ENCODE results near the gene EDEM3.

EDEM3 gene

DNA sequence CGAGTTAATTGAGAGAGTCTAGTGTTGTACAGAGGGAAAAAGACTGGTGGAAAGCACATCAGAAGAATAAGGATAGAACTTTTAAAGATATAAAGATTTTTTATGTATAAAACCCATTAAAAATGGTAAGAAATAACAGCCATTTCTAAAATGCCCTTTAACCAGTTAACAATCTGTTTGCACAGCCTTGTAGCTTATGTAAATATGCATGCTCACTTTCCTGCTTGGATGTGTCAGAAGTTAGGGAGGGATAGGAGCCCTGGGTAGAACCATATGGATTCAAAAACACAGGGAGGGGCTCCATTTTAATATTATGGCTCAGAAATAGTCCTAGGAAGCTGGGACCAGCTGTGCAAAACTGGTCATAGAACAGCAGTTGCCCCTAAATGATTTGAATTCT, 4.5 kb upstream of the EDEM3 start:
- ATAC-seq (ENCODE audit: low read depth) (no peak), DNase-seq (ENCODE audit: low spot score in 2 of 2) (no peak)
- H3K4me3 Mint-ChIP-seq = no peak overlapping the region
- H3K4me1 Mint-ChIP-seq = peaks cover 11% of the 10 kb centered on the region
- H3K36me3 Mint-ChIP-seq = no peaks in the 10 kb centered on the region
- H3K9me3 Mint-ChIP-seq = no peaks in the 10 kb centered on the region
- no peak overlapping the region for H3K27ac Mint-ChIP-seq
- H3K27me3 Mint-ChIP-seq = peaks cover 6% of the 10 kb centered on the region

DNA sequence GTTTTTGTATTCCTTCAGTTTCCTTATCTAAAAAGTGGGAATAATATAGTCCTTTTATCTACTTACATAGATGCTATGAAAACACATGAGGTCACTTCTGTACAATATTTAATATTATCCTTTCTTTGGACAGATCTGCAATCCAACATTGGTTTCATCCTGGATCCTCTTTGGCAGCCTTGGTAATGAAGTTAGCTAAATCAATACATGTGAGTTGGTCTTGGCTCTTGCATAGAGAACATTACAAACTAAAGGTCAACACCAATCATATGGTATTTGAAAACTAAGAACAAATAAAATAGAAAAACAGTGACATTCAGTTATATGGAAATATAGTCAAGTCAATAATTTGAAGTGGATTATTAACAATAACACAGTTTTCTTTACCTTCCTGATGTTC, 3.2 kb upstream of the EDEM3 start:
- H3K36me3 Mint-ChIP-seq = no peaks in the 10 kb centered on the region
- peaks cover 20% of the 10 kb centered on the region for H3K4me1 Mint-ChIP-seq
- H3K4me3 Mint-ChIP-seq = no peak overlapping the region
- no peaks in the 10 kb centered on the region for H3K9me3 Mint-ChIP-seq
- H3K27ac Mint-ChIP-seq = no peak overlapping the region
- ATAC-seq (ENCODE audit: low read depth) (no peak), DNase-seq (ENCODE audit: low spot score in 2 of 2) (no peak)
- peaks cover 6% of the 10 kb centered on the region for H3K27me3 Mint-ChIP-seq

DNA sequence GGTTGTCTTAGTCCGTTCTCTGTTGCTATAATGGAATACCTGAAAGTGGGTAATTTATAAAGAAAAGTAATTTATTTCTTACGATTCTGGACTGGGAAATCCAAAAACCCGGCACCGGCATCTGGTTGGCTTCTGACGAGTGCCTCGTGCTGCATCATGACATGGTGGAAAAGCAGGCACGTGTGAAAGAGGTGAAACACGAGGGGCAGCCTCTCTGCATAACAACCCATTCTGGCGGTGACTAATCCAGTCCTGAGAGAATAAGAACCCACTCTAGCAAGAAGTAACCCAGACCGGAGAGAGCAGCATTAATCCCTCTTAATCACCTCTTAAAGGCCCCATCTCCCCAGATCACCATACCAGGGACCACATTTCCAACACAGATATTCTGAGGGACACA, 2.7 kb upstream of the EDEM3 start:
- no peak overlapping the region for H3K4me3 Mint-ChIP-seq
- no peaks in the 10 kb centered on the region for H3K9me3 Mint-ChIP-seq
- peaks cover 20% of the 10 kb centered on the region for H3K4me1 Mint-ChIP-seq
- no peak overlapping the region for H3K27ac Mint-ChIP-seq
- no peaks in the 10 kb centered on the region for H3K36me3 Mint-ChIP-seq
- peaks cover 6% of the 10 kb centered on the region for H3K27me3 Mint-ChIP-seq
- DNase-seq (ENCODE audit: low spot score in 2 of 2) (no peak), ATAC-seq (ENCODE audit: low read depth) (no peak)

DNA sequence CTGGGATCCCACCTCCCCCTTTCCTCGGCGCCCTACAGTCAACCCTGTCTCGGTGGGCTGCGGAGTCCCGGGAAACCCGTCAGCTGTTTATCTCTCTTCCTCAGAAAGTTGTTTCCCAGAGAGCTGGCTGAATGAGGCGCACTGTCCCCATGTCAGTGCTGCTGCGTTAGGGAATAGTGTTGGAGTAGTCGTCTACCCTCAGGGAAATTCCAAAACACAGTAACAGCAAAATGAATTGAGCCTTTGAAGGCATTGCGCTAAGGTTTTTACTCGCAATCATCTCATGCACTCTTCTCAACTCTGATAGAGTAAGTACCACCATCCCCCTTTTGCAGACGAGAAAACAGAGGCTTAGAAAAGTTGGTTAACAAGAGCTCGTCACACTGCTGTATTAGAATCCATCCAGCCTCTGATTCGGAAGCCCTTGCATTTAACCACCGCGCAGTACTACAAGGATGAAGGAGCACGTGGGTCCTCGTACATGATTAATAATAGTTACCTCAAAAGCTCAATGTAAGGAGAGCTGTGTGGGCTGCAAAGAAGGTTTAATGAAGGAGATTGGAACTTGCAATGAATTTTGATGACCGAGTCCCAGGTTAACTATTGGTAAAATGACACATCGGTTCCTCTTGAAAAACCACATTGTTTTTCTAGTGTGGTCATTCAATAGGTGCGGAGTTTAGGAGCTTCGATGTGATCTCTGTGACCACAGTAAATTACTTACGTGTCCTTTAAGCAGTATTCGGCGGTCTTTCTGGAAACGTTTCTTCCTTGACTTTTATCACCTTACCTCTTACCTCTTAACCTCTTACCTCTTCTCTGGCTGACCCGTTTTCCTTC, 788 bp upstream of the EDEM3 start:
- Mint-ChIP-seq H3K9me3 (no peaks in the 10 kb centered on the region), H3K27ac (peak overlapping the region; percentile 90), H3K27me3 (peaks cover 6% of the 10 kb centered on the region), H3K4me3 (peak overlapping the region; percentile 95), H3K4me1 (peaks cover 20% of the 10 kb centered on the region), H3K36me3 (no peaks in the 10 kb centered on the region)
- no peak for ATAC-seq (ENCODE audit: low read depth)
- DNase-seq (ENCODE audit: low spot score in 2 of 2) = no peak

DNA sequence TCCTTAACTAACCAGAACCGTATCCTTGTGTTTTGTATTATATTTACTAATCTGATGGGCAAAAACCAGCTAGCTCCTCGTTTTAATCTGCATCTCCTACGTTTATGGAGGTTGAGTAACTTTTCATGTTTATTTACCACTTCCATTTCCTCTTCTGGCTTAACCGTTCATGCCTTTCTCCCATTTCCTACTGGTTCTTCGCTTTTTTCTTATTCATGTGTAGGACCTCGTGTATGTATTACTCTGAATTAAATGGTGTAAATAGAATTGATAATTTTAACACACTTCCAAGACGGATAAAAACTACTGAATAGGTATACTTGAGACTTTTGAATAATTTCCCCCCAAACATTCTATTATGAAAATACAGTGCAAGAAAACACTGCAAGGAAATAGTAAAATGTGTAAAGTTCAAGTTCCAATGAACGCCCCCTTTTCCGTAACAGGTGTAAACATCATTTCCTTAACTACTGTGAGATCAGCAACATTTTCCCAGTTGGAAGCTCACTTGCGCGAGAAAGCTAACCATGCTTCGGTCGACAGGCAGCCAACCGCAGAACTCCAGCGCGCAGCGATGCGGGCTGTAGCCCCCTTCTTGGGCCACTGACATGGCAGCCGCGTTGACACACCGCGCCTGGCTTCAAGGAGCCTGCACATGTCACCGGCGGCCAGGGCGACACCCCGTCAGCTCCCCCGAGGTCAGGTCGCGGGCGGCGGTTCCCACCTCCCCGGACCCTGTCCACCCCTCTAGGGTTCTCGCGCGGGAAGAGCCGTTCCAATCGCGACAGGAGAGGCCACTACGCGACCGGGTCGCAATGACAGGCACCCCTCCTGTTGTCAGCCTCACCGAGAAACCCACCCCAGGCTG, 816 bp downstream of the EDEM3 start:
- ATAC-seq (ENCODE audit: low read depth) (no peak), DNase-seq (ENCODE audit: low spot score in 2 of 2) (no peak)
- no peaks in the 10 kb centered on the region for H3K9me3 Mint-ChIP-seq
- peaks cover 3% of the 10 kb centered on the region for H3K27me3 Mint-ChIP-seq
- H3K27ac Mint-ChIP-seq = peak overlapping the region; percentile 90
- peak overlapping the region; percentile 95 for H3K4me3 Mint-ChIP-seq
- no peaks in the 10 kb centered on the region for H3K36me3 Mint-ChIP-seq
- H3K4me1 Mint-ChIP-seq = peaks cover 20% of the 10 kb centered on the region

DNA sequence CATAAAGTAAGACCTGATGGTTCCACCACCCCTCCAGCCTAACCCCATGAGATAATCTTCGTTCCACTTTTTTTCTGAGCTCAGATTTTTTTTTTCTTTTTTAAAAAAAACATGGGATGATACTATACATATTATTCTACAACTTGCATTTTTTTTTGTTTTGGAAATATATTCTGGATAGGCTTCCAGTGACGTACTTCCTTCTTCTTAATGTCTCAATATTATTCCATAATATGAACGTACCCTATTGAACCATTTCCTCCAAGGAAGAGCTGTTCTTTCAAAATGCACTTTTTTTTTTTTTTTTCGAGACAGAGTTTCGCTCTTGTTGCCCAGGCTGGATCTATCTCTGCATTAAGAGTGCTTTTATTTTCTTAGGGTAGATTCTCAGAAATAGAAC, 1.5 kb downstream of the EDEM3 start:
- Mint-ChIP-seq H3K36me3 (no peaks in the 10 kb centered on the region), H3K9me3 (no peaks in the 10 kb centered on the region), H3K27ac (no peak overlapping the region), H3K27me3 (peaks cover 3% of the 10 kb centered on the region), H3K4me3 (peak overlapping the region; percentile 95), H3K4me1 (peaks cover 20% of the 10 kb centered on the region)
- DNase-seq (ENCODE audit: low spot score in 2 of 2) (no peak), ATAC-seq (ENCODE audit: low read depth) (no peak)

DNA sequence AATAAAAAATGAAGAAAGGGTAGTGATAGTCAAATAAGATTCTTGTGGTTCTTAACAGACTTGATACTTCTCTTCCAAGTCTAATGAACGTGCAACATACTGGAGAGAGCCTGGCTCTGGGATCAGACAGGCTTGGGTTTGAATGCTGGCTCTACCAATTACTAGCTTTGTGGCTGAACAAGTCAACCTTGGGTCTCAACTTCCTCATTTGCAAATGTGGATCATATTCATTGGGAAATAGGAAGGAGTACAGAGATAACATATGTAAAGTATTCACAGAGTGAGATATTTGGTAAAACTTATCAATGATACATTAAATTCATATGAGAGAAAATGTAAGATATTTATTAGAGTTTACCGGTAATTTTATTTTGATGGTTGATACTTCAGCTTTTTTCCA, 2.0 kb downstream of the EDEM3 start:
- peaks cover 3% of the 10 kb centered on the region for H3K27me3 Mint-ChIP-seq
- H3K4me1 Mint-ChIP-seq = peaks cover 20% of the 10 kb centered on the region
- no peaks in the 10 kb centered on the region for H3K36me3 Mint-ChIP-seq
- ATAC-seq (ENCODE audit: low read depth) (no peak), DNase-seq (ENCODE audit: low spot score in 2 of 2) (no peak)
- no peaks in the 10 kb centered on the region for H3K9me3 Mint-ChIP-seq
- no peak overlapping the region for H3K4me3 Mint-ChIP-seq
- no peak overlapping the region for H3K27ac Mint-ChIP-seq

DNA sequence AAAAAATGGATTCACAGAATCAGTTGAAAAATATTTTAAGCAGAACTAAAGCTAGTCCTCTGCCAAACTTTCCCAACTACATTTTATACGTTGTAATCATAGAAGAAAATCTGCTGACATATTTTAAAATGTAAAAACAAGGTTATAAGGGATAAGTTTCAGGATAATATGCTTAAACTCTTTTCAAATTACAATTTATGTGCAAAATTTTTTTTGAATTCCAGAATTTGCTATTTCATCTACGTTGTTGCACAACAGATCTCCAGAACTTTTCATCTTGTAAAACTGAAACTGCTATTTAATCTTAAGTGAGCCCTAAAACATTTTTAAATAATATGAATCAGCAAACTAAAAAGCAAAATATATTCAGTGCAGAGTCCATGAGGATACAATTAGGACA, 5.9 kb downstream of the EDEM3 start:
- H3K27me3 Mint-ChIP-seq = no peaks in the 10 kb centered on the region
- peaks cover 2% of the 10 kb centered on the region for H3K36me3 Mint-ChIP-seq
- peaks cover 8% of the 10 kb centered on the region for H3K4me1 Mint-ChIP-seq
- DNase-seq (ENCODE audit: low spot score in 2 of 2) = no peak
- no peak for ATAC-seq (ENCODE audit: low read depth)
- H3K9me3 Mint-ChIP-seq = no peaks in the 10 kb centered on the region
- no peak overlapping the region for H3K27ac Mint-ChIP-seq
- H3K4me3 Mint-ChIP-seq = no peak overlapping the region

DNA sequence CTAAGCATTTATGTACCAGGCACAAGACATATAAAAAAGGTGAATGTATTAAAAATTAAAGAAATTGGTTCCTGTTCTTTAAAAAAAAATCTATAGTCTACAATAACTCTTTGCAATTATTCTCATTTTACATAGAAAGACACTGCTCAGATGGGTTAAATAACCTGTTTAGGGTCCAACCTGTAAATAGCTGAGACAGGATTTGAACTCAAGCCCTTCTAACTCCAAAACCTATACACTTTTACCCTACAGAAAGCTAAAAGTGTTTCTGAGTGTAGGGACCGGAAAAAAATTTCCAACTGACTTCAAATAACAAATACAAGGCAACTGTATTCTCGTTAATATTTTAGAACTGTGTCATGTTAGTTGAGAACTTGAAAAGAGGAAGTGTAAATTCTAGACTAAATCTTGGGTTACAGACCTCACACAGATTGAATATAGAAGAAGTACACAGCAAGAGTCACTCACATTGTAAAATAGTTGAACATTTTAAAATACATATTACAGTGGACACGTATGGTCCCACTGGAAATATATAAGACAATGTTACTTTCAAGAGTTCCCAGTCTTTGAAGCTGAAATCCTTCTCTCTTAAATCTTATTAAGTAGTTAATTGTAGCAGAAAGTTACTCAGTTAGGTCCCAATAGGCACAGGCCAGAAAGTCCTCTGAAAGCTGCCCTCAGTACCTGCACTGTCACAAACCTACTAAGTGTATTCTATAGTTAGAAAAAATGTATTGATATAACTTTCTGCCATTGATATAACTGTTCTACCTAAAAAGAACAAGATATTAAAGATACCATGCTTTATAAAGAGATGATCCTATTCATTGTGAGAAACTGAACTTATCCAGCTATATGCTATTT, 7.3 kb downstream of the EDEM3 start:
- ATAC-seq (ENCODE audit: low read depth) (peak; percentile 84), DNase-seq (ENCODE audit: low spot score in 2 of 2) (no peak)
- no peaks in the 10 kb centered on the region for H3K9me3 Mint-ChIP-seq
- peaks cover 2% of the 10 kb centered on the region for H3K36me3 Mint-ChIP-seq
- H3K27me3 Mint-ChIP-seq = no peaks in the 10 kb centered on the region
- peak overlapping the region; percentile 35 for H3K27ac Mint-ChIP-seq
- H3K4me3 Mint-ChIP-seq = no peak overlapping the region
- peaks cover 2% of the 10 kb centered on the region for H3K4me1 Mint-ChIP-seq

DNA sequence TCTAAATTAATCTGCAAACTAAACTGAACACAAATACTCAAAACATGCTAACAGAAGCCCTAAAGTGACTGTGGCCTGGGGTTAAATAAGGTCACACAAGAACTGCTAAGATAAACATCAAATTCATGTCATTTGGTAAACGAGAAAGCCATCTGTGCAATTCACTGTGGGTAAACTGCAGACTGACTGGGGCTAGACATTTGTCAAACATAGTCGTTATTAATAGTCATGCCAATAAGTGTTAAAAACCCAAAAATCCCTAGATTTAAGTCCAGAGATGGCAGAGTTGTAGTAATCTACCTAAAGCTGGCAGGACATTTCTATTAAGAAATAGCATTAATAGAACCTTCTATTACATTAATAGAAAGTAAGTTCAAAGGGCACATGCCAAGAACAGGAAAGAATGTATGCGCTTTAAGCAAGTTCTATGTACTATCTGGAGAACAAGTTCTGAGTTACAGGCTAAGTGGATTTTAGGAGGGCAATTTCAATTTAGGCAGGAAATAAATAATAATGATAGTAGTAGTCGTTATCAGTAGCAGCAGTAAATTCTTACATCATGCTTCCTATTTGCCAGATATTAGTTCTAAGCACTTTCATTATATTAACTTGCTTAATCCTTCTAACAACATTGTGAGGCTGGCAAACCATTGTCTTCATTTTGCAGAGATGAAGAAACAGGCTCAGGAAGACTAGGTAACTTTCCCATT, 8.6 kb downstream of the EDEM3 start:
- no peaks in the 10 kb centered on the region for H3K27me3 Mint-ChIP-seq
- no peak overlapping the region for H3K27ac Mint-ChIP-seq
- H3K36me3 Mint-ChIP-seq = peaks cover 5% of the 10 kb centered on the region
- peaks cover 5% of the 10 kb centered on the region for H3K4me1 Mint-ChIP-seq
- no peak overlapping the region for H3K4me3 Mint-ChIP-seq
- DNase-seq (ENCODE audit: low spot score in 2 of 2) (no peak), ATAC-seq (ENCODE audit: low read depth) (no peak)
- no peaks in the 10 kb centered on the region for H3K9me3 Mint-ChIP-seq

DNA sequence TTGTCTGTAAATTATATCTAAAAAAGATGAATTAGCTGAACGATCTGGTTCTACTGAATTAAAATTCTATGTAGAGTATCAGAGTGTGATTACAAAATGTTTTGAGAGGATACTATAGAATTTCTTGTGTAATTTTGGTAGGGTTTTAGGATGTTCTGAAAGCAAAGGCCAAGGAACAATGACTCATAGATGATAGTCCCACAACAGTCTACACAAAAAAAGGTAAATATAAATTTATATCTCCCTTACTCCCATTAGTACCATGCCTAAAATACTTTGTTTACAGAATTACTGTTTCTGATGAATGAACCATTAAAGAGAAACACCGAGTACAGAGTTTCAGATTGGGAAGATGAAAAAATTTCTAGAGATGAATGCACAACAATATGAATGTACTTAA, 9.5 kb downstream of the EDEM3 start:
- ATAC-seq (ENCODE audit: low read depth) (no peak), DNase-seq (ENCODE audit: low spot score in 2 of 2) (no peak)
- H3K36me3 Mint-ChIP-seq = peaks cover 5% of the 10 kb centered on the region
- H3K27me3 Mint-ChIP-seq = no peaks in the 10 kb centered on the region
- no peak overlapping the region for H3K27ac Mint-ChIP-seq
- peaks cover 5% of the 10 kb centered on the region for H3K4me1 Mint-ChIP-seq
- H3K9me3 Mint-ChIP-seq = no peaks in the 10 kb centered on the region
- no peak overlapping the region for H3K4me3 Mint-ChIP-seq

DNA sequence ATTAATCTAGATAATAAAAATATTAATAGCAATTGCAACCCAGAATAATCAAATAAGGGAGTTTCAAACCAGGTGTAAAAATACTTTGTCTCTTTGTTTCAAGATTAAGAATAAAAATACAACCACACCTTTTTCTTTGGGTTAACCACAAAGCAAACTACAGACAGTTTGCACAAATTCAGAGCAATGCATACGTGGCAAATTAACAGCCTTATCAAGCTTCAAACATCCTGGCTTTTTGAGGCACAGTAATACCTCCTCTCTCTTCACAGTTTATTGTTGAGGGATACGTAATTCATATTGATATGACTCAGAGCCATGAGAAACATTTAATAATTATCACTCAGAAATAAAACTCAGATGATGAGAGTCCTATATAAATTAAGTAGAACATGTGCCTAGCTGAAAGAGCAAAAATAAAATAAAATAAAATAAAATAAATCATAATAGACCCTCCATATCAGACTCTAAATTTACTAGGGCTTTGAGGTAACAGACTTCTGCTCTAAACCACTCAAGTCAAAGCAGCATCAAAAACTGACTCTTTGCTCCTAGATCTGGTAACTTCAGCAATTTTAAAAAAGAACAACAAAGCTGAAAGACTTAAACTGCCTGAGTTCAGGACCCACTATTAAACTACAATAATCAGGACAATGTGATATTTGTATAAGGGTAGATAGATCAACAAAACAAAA, 11.4 kb downstream of the EDEM3 start:
- H3K4me3 Mint-ChIP-seq = no peak overlapping the region
- DNase-seq (ENCODE audit: low spot score in 2 of 2) (no peak), ATAC-seq (ENCODE audit: low read depth) (no peak)
- H3K27ac Mint-ChIP-seq = no peak overlapping the region
- peaks cover 5% of the 10 kb centered on the region for H3K4me1 Mint-ChIP-seq
- H3K27me3 Mint-ChIP-seq = no peaks in the 10 kb centered on the region
- H3K9me3 Mint-ChIP-seq = no peaks in the 10 kb centered on the region
- H3K36me3 Mint-ChIP-seq = peaks cover 5% of the 10 kb centered on the region

DNA sequence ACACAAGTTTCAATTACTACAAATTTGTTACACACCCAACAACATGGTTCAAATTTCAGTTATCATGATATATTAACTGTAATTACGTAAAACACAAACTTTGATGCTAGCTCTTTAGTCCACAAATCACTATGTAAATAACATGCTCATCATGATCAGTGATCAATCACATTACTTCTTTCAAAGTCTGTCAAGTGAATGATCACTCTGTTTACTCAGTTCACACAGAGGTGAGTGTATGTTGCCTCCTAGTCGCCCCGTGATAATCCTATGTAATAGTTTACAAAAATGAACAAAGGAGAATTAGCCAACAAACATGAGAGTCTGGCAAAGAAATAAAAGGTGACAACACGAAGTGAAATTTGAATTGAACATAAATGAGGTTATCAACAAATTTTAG, 14.3 kb downstream of the EDEM3 start:
- Mint-ChIP-seq H3K9me3 (no peaks in the 10 kb centered on the region), H3K27ac (no peak overlapping the region)
- ATAC-seq (ENCODE audit: low read depth) = no peak

More for the DNA sequence above, 14.3 kb downstream of the EDEM3 start:
- no peaks in the 10 kb centered on the region for H3K27me3 Mint-ChIP-seq
- no peak overlapping the region for H3K4me3 Mint-ChIP-seq
- peaks cover 7% of the 10 kb centered on the region for H3K4me1 Mint-ChIP-seq
- DNase-seq (ENCODE audit: low spot score in 2 of 2) = no peak
- H3K36me3 Mint-ChIP-seq = peaks cover 13% of the 10 kb centered on the region
